ENCODE data around the gene SOCS7.

GRCh38 chr17:38419508-38419981 lies 67.9 kb downstream of the SOCS7 start:
- TF ChIP-seq CTCF (IDR thresholded peaks at IDR 0.05) (no peak), POLR2A (IDR thresholded peaks at IDR 0.05) (no peak)

Data from heart left ventricle (tissue), 13 donors.